Loucy (cell line): ENCODE measurements around the gene TACC3.

Source experiments
- CTCF ChIP-seq: fragments of 200-600 bp; sonication (generic); conservative IDR thresholded peaks from 2 replicates; pipeline ENCODE4 v1.5.1; 2014; ENCODE audit warnings: mild to moderate bottlenecking, antibody characterized with exemption, low read length
- EZH2phosphoT487 ChIP-seq: fragments of 200-600 bp; IDR thresholded peaks from 2 replicates; pipeline ENCODE4 v1.6.1; 2018; ENCODE audit warnings: antibody characterized with exemption, mild to moderate bottlenecking, moderate library complexity, borderline replicate concordance

- TF ChIP-seq CTCF (no peak), EZH2phosphoT487 (no peak)
Observed at GRCh38 chr4:1793496-1793840, 72.1 kb downstream of the TACC3 start.
